WERI-Rb-1 (cell line): ENCODE results near the gene SUV39H2.

Experiments used
- DNase-seq: peaks from one replicate; pipeline ENCODE4 v3.0.0-alpha.2; 2020
- H3K27ac ChIP-seq: fragments of 250-450 bp; sonication (Bioruptor Pico); 2 replicates; pipeline ENCODE4 v1.5.1; 2020; ENCODE audit warnings: mild to moderate bottlenecking, moderate library complexity
- H3K27me3 ChIP-seq: fragments of 250-450 bp; sonication (Bioruptor Pico); 2 replicates; pipeline ENCODE4 v1.5.1; 2021; ENCODE audit warnings: mild to moderate bottlenecking, low read depth, moderate library complexity; ENCODE audit not compliant: insufficient read depth, severe bottlenecking
- H3K36me3 ChIP-seq: fragments of 250-450 bp; sonication (Bioruptor Pico); 2 replicates; pipeline ENCODE4 v1.5.1; 2020; ENCODE audit warnings: mild to moderate bottlenecking, moderate library complexity
- H3K4me3 ChIP-seq: 2 replicates; pipeline ENCODE4 v1.5.1; 2011; ENCODE audit warnings: low read depth, mild to moderate bottlenecking, control low read depth, low read length
- H3K9me3 ChIP-seq: fragments of 250-450 bp; sonication (Bioruptor Pico); 2 replicates; pipeline ENCODE4 v1.5.1; 2021; ENCODE audit warnings: mild to moderate bottlenecking, moderate library complexity; ENCODE audit not compliant: severe bottlenecking
- TF ChIP-seq, protein P1 (sequence below): IDR thresholded peaks from 2 replicates; pipeline ENCODE4 v1.5.1; 2011; ENCODE audit warnings: low read depth, mild to moderate bottlenecking, control low read depth, inconsistent platforms, low read length

SUV39H2 gene

DNA sequence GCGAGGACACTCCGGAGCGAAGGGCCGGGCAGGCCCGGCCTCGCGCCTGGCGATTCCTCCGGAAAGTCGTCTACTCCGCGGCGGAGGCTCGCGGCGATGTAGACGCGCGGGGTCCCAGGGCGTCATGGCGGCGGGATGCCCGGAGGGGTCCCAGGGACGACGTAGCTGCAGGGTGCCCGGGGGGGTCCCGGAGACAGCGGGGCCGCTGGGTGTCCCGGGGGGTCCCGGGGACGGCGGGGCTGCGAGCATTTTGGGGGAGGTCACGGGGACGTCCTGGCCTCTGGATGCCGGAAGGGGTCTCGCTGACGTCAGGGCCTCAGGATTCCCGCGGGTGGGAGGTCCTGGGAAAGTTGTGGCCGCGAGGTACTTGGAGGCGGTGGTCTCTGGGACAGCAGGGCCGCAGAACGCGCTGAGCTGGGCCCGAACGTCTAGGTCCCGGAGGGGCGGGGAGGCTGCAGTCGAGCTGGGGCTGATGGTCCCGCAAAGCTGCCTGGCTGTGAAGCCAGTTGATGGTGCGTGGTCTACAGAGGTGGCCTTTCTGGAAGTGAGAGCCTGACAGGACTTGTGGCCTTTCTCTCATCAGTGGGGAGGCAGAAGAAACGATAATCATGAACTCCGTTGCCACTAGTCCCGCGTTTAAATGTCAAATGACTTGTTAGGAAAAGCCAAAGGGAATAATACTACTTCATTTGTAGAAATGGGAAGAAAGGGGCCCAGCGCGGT lies 39.9 kb upstream of the SUV39H2 start:
- peak; percentile 20 for DNase-seq
- TF ChIP-seq, protein P1, sequence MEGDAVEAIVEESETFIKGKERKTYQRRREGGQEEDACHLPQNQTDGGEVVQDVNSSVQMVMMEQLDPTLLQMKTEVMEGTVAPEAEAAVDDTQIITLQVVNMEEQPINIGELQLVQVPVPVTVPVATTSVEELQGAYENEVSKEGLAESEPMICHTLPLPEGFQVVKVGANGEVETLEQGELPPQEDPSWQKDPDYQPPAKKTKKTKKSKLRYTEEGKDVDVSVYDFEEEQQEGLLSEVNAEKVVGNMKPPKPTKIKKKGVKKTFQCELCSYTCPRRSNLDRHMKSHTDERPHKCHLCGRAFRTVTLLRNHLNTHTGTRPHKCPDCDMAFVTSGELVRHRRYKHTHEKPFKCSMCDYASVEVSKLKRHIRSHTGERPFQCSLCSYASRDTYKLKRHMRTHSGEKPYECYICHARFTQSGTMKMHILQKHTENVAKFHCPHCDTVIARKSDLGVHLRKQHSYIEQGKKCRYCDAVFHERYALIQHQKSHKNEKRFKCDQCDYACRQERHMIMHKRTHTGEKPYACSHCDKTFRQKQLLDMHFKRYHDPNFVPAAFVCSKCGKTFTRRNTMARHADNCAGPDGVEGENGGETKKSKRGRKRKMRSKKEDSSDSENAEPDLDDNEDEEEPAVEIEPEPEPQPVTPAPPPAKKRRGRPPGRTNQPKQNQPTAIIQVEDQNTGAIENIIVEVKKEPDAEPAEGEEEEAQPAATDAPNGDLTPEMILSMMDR = no peak
- Histone ChIP-seq H3K36me3 (peaks cover 26% of the 10 kb centered on the region), H3K27me3 (no peaks in the 10 kb centered on the region), H3K27ac (peak overlapping the region; percentile 92), H3K9me3 (no peaks in the 10 kb centered on the region), H3K4me3 (peak overlapping the region; percentile 96)

DNA sequence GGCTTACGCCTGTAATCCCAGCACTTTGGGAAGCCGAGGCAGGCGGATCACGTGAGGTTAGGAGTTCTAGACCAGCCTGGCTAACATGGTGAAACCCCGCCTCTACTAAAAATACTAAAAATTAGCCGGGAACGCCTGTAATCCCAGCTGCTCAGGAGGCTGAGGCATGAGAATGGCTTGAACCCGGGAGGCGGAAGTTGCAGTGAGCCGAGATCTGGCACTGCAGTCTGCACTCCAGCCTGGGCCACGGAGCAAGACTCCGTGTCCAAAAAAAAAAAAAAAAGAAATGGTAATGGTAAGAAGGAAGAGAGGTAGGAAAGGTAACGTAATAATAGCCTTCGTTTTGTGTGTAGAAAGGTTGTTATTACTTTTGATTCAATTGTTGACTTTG lies 39.4 kb upstream of the SUV39H2 start:
- Histone ChIP-seq H3K27me3 (no peaks in the 10 kb centered on the region), H3K4me3 (peak overlapping the region; percentile 96), H3K27ac (peak overlapping the region; percentile 92), H3K9me3 (no peaks in the 10 kb centered on the region), H3K36me3 (peaks cover 26% of the 10 kb centered on the region)
- TF ChIP-seq, protein P1 = no peak
- DNase-seq = no peak

DNA sequence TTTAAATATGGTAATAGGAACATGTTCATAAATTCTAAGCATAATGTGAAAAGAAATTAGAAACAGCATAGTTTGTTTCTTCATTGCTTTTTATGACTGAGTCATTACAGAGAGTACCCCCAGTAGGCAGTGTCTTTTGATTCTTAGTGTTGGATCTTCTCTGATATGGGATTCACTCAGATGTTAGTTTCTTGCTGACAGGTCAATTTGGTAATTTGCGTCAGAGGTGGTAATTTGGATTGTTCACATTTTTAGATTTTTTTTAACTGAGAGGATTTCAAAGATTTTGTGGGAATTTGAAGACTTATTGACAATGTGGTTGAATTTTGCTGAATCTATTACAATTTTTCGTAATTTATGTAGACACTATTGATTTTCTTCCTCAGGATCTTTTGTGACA lies 38.5 kb upstream of the SUV39H2 start:
- Histone ChIP-seq H3K27me3 (no peaks in the 10 kb centered on the region), H3K36me3 (peaks cover 26% of the 10 kb centered on the region), H3K27ac (no peak overlapping the region), H3K4me3 (no peak overlapping the region), H3K9me3 (no peaks in the 10 kb centered on the region)
- TF ChIP-seq, protein P1 = no peak
- no peak for DNase-seq

DNA sequence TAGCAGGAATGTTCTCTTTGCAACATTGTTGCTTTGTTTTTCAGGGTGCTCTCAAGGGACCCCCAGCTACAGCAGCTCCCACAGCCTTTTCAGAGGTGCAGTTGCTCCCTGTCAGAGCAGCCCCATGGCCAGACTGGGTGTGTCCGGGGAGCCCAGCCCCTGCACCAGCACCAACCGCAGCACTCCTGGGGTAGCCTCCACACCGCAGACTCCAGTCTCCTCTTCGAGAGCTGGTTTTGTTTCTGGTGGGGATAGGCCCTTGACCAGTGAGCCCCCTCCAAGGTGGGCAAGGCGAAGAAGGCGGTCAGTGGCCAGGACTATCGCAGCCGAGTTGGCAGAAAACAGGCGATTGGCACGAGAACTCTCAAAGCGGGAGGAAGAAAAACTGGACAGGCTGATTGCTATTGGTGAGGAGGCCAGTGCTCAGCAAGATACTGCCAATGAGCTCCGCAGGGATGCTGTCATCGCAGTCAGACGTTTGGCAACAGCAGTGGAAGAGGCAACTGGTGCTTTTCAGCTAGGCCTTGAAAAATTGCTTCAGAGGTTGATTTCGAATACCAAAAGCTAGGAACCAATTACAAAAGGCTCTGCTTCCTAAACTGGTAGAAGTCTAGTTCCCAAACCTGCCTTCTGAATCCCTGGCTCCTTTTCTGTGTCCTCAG lies 35.2 kb upstream of the SUV39H2 start:
- H3K27me3 ChIP-seq = no peaks in the 10 kb centered on the region

DNA sequence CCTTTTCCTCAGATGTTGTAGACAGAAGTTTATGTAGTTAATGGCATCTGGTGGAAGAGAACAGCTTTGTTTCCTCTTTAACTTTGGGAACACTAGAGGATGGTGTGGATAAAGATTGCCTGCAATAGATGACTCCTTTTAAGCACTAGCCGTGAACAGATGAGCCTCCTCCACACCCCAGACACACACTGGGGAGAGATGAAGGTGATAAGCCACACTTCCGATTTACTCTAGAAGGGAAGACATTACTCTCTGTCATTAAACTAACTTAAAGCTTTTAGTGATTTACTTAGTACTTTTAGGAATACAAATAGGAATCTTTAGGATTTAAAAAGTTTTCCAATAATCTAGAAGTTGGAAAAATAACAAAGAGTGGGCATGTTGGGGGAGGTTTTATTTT lies 33.7 kb upstream of the SUV39H2 start:
- Histone ChIP-seq H3K9me3 (no peaks in the 10 kb centered on the region), H3K36me3 (peaks cover 26% of the 10 kb centered on the region), H3K4me3 (no peak overlapping the region), H3K27ac (no peak overlapping the region), H3K27me3 (no peaks in the 10 kb centered on the region)
- TF ChIP-seq, protein P1 = no peak
- no peak for DNase-seq

More for the DNA sequence above, 35.2 kb upstream of the SUV39H2 start:
- Histone ChIP-seq H3K27ac (no peak overlapping the region), H3K9me3 (no peaks in the 10 kb centered on the region), H3K4me3 (no peak overlapping the region), H3K36me3 (peaks cover 26% of the 10 kb centered on the region)
- DNase-seq = no peak
- TF ChIP-seq, protein P1 = no peak
